AG10803 (cell line): Measurements from ENCODE around the gene RBP2.

ENCODE experiments used
- DNase-seq: peaks from one replicate; pipeline ENCODE4 v3.0.0; 2010; ENCODE audit warnings: low read depth
- H3K4me3 ChIP-seq: 2 replicates; pipeline ENCODE4 v1.5.1; 2011; ENCODE audit warnings: mild to moderate bottlenecking, low read length, control low read depth
- CTCF ChIP-seq: conservative IDR thresholded peaks from 2 replicates; pipeline ENCODE4 v1.5.1; 2011; ENCODE audit warnings: mild to moderate bottlenecking, low read length, control low read depth, inconsistent platforms

Gene RBP2

DNA sequence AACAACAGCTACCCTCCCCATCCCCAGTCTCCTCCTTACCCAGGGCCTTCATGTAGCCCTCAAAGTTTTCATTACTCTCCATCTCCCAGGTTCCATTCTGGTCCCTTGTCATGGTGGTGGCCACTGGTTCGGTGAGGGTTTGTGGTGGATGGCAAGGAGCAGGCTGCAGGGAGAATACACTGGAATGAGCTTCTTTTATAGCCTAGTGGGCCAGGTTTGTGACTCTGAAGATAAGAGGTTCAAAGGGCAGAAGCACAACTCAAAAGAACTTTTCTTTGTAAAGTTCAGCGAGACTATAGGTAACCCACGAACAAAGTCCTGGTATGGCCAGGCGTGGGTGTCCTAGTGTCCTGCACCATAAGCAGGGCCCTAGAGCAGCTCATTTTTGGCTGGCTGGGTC is at the start of gene RBP2:
TSS of gene RBP2 (minus strand) at position 169 of the 400 bp plus-strand sequence. CDS start at position 112, 57 bp downstream.
- H3K4me3 ChIP-seq = no peak within 1 kb of the TSS
- no peak for DNase-seq
- TF ChIP-seq CTCF = no peak

GRCh38 chr3:139524841-139525636 is 48.7 kb upstream of the RBP2 start:
- TF ChIP-seq CTCF = no peak
- no peak for DNase-seq
- H3K4me3 ChIP-seq = no peak overlapping the region

DNA sequence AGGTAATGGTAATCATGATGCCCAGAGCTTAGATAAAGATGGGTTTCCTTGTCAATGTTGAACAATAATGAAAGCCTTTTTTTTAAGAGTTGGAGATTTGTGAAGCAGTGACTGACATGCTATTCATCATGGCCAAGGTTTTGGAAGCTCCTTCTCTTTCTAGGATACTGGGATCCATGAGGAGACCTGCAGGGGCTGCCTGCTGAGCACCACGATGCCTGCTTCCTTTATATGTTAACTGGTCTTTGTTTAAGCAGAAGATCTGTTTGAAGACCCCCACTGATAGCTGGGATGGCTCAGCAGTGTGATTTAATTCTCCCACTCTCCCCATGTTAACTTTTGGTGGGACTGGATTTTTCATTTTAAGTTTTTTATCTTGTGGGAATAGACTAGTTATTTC is 47.4 kb upstream of the RBP2 start:
- no peak for TF ChIP-seq CTCF
- no peak for DNase-seq
- H3K4me3 ChIP-seq = no peak overlapping the region

GRCh38 chr3:139523166-139523565 is 46.9 kb upstream of the RBP2 start:
- TF ChIP-seq CTCF = no peak
- no peak for DNase-seq
- no peak overlapping the region for H3K4me3 ChIP-seq

- no peak for DNase-seq
- TF ChIP-seq CTCF = no peak
- no peak overlapping the region for H3K4me3 ChIP-seq
Observed at GRCh38 chr3:139522421-139522820, 46.1 kb upstream of the RBP2 start.

GRCh38 chr3:139521816-139522215 is 45.5 kb upstream of the RBP2 start:
- no peak for DNase-seq
- TF ChIP-seq CTCF = no peak
- H3K4me3 ChIP-seq = no peak overlapping the region

DNA sequence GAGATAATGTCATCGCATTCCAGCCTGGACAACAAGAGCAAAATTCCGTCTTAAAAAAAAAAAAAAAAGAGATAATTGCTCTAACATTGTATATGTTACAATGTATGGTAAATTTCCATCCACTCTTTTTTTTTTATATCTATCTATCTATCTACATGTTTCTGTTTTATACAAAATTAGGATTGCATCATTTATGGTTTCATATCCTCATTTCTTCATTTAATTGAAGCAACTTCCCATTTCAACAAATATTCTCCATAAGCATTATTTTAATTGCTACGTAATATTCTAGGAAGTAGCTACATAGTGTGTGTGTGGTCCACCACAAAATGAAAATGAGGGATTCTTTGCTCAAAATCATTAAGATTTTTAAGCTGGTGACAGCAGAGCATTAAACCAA is 44.8 kb upstream of the RBP2 start:
- no peak for DNase-seq
- no peak for TF ChIP-seq CTCF
- no peak overlapping the region for H3K4me3 ChIP-seq
